Stimulated activated CD4-positive, alpha-beta T cell treated with anti-CD3 and anti-CD28 coated beads, Interleukin-4, amount 100 ng/mL, for 24 hours (primary cell): Measurements from ENCODE around the gene TUSC1.
"Not testable (repeated sequence)": the region's sequence is repeated elsewhere in the genome, so short reads cannot be mapped to it uniquely, and the experiment has no call there.

ENCODE experiments used
- DNase-seq: peaks from one replicate; pipeline ENCODE4 v3.0.0-alpha.2; 2020

The TUSC1 gene

DNA sequence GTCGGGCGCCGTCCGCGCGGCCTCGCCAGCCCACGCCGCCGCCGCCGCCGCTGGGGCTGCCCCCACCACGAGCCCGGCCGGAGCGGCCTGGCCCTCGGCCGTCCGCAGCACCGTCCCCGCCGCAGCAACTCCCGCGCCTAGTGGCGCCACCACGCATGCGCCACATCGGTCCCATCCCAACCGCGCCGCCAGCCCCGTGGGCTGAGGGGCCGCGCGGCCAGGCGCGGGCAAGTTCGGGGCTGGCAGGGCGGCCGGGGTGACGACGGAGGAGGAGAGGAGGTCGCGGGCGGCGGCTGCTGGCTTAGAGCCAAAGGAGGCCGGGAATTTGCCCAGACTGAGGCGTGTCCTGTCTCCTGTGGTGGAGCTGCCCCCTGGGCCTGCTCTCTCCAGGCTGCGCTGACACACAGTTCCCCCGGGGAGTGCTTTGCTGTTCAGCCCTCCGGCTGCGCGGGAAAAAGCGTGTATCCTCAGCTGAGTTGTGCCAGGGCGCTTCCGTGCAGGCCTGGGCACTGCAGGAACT lies at the start of gene TUSC1:
TUSC1 (minus strand) TSS at position 298 of the 520 bp plus-strand sequence; CDS start at position 166, 132 bp downstream.
- no peak for DNase-seq

GRCh38 chr9:25726871-25727410 lies 48.7 kb upstream of the TUSC1 start:
- no peak for DNase-seq

DNA sequence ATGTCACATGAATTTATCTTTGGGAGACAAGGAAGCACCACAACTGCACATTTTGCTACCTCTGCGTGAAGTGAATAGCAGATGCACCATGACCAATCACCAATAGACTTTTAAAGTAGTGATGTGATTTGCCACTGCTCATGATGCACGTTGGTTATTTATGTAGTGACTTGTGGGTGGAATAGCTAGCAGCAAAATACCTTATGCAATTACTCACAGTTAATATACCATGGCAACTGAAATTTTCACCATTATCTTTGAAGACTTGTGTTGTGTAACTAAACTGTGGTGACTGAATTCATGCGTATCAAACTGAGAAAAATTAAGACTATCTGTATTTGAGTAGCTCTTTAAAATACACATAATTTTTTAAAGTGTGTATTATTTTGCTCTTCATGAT lies 46.2 kb upstream of the TUSC1 start:
- no peak for DNase-seq

DNA sequence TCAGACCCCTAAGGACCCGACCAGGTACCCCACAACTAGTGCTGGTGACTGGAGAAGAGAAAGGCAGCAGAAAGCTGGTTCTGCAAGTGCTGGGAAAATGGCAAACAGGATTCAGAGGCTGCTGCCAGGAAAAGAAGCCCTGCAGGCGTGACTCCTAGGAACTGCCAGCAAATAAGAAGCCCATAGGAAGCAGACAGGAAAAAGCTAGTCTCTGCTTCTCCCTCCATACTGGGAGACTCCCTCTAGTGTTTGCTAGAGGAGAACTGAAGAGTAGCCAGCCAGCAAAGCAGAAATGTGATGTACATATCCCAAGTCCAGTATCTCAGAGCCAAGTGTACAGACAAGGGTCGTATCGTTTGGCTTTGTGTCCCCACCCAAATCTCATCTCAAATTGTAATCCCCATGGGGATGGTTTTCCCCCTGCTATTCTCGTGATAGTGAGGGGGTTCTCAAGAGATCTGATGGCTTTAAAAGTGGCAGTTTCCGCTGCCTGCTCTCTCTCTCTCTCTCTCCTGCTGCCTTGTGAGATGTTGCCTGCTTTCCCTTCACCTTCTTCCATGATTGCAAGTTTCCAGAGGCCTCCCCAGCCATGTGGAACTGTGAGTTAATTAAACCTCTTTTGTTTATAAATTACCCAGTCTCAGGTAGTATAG lies 38.1 kb upstream of the TUSC1 start:
- DNase-seq, result no peak

DNA sequence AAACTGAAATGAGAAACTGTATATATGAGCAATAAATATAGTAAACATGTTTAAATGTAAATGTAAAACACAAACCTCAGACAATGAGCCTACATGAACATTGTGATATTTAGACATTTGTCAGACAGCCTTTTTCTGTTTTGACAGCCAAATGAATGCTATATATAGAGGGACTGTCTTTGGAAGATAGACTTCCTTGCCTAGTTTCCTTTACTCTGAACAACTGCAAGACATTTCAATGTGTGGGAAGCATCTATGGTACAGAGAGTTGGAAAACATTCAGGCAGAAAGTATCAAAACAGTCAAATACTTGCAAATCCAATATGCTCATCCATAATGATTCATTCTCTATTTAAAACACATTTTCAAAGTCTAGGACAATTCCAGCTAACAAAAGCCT lies 31.7 kb upstream of the TUSC1 start:
- DNase-seq, result no peak

- DNase-seq, result no peak
Measured at GRCh38 chr9:25704800-25705199, 26.6 kb upstream of the TUSC1 start.

DNA sequence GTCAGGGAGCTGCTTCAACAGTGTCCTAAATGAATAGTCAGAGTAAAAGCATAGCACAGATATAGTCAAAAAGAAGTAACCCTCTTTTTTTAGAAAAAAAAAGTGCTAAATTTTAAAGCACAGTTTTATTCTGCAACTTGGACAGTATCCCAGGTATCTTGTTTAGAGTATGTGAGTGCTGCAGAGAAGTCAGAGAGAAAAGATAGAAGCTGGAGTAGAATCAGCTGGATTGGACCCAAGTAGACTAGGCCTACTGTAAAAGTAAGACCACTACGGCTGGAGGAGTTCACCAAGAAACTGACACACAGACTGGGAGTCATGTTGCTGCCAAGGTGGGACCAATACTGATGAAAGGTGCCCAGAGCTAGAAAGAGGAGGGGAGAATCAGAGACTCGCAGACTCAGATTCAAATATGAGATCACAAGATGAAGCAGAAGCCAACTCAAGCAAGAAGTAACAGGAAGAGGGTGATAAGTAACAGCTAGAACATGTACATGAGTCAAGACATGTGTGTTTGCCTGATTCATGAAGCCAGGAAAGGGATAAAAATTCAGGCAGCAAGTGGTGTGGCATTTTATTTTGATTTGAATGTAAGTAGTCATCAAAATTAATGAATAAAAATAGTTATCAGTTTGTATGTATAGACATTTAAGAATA lies 25.6 kb upstream of the TUSC1 start:
- no peak for DNase-seq

DNA sequence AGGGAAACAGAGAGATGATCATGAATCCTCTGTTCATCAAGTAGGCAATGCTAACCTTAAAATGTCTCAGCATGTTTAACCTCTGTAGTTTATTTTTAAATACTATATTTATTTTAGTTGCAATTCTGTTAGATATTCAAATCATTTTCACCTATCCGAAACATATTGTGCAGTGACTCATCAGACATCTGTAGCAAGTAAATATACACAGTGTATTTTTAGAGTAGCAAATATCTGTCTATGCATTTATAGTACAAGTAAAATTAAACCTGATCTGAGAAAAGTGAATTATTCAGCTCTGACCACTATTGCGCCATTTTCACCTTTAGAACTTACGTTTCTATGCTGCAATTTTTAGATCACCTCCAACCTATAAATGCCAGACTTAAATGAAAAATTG lies 24.3 kb upstream of the TUSC1 start:
- DNase-seq, result no peak

- not testable (repeated sequence) for DNase-seq
Measured at GRCh38 chr9:25700899-25701298, 22.7 kb upstream of the TUSC1 start.

DNA sequence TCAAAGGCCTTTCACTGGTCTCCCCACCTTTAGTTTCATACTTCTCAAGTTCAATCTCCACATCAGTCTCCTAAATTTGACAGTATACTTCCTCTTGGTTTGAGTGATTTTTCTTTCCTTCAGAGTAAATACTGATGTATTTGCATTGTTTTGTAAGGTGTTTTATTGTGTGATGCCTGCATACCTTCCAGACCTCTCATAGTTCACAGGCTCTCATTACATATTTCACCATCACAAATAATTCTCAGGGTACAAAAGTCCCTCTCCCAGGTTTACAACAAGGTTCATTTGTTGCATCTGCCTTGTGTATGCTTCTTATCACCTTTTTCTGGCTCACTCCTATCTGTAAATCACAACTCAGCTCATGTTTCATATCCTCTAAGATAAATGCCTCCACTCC lies 22.2 kb upstream of the TUSC1 start:
- DNase-seq, result no peak

- DNase-seq, result no peak
Measured at GRCh38 chr9:25691786-25692185, 13.5 kb upstream of the TUSC1 start.

- DNase-seq, result no peak
Measured at GRCh38 chr9:25684321-25684720, 6.1 kb upstream of the TUSC1 start.

DNA sequence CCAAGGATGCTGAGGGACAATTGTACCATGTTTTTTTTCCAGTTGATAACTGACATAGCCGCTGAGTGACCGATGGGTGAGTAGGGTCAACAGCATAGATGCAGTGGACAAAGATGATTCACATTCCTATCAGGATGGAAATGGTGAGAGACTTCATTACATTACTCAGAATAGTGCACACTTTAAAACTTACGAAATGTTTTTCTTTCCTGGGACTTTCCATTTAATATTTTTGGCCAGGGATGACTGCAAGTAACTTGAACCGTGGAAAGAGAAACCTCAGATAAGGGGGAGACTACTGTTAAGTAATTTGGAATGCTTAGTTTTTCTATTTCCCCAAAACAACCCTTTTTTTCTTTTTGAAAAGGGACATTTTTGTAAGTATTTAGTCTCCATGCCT lies 3.0 kb upstream of the TUSC1 start:
- no peak for DNase-seq

GRCh38 chr9:25678846-25679360 lies 659 bp upstream of the TUSC1 start:
- no peak for DNase-seq

GRCh38 chr9:25677301-25678146 lies 720 bp downstream of the TUSC1 start:
- no peak for DNase-seq

DNA sequence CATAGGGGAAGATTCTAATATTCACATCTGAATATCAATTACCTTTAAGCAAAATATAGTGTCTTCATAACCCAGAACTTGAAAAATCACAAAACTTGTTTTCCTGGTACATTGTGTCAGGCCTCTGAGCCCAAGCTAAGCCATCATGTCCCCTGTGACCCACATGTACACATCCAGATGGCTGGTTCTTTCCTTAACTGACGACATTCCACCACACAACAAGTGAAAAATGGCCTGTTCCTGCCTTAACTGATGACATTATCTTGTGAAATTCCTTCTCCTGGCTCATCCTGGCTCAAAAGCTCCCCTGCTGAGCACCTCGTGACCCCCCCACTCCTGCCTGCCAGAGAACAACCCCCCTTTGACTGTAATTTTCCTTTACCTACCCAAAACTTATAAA lies 2.4 kb downstream of the TUSC1 start:
- not testable (repeated sequence) for DNase-seq

- no peak for DNase-seq
Measured at GRCh38 chr9:25658571-25658970, 19.7 kb downstream of the TUSC1 start.

DNA sequence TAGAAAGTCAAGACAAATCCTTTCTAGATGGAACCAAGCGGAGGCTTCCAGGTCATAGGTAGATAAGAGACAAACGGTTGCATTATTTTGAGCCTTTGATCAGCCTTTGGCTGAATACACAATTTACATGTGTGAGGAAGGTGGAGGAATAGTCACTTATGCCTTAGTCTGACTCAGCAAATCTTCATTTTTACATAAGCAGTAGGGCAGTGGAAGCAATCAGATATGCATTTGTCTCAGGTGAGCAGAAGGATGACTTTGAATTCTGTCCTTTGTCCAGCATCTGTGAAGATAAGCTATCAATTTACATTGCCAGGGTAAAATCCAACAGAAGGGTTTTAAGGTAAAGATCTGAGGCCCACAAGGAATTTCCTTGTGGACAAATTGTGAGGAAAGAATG lies 23.8 kb downstream of the TUSC1 start:
- no peak for DNase-seq

GRCh38 chr9:25648116-25648515 lies 30.1 kb downstream of the TUSC1 start:
- no peak for DNase-seq

DNA sequence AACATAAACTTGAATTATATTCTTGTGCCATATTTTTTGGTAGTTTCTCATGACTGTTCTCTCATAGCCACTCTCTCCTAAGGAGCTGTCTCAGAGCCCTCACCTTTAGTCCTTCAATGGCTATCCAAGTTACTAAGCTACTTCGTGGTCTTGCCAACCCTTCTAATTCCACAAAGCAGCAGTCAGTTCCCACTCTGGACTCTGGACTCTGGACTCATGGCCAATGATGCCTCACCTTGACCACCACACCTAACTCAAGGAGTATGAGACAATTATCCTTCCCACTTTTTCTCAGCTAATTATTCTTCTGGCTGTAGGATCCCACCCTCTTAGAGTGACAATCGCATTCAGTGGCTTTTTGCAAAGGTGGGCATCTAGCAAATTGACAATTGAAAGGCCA lies 42.2 kb downstream of the TUSC1 start:
- DNase-seq, result no peak

- no peak for DNase-seq
Measured at GRCh38 chr9:25629231-25629630, 49.0 kb downstream of the TUSC1 start.
